COLO829 (cell line): ENCODE data around the gene SRP68.
"Not testable (repeated sequence)": the region's sequence is repeated elsewhere in the genome, so short reads cannot be mapped to it uniquely, and the experiment has no call there.

Experiments
- DNase-seq: peaks from one replicate; pipeline ENCODE4 v3.0.0; 2012; ENCODE audit warnings: low spot score

The SRP68 gene

DNA sequence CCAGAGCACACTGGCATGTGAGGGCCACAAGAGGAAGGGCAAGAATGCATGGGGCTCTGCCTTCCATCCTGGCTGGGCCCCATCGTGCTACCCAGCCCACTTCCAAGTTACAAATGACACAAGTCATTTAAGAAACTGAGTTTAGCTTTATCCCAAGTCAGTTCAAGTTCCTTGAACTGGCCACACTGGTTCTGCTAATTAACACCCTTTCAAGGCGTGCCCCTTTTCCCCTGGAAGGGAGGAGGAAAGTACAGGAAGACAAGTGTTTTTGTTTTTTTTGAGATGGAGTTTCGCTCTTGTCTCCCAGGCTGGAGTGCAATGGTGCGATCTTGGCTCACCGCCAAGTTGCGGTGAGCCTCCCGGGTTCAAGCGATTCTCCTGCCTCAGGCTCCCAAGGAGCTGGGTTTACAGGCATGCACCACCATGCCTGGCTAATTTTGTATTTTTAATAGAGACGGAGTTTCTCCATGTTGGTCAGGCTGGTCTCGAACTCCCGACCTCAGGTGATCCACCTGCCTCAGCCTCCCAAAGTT, 27.8 kb downstream of the SRP68 start:
- not testable (repeated sequence) for DNase-seq

GRCh38 chr17:76042868-76043267, 29.4 kb downstream of the SRP68 start:
- DNase-seq: not testable (repeated sequence)

DNA sequence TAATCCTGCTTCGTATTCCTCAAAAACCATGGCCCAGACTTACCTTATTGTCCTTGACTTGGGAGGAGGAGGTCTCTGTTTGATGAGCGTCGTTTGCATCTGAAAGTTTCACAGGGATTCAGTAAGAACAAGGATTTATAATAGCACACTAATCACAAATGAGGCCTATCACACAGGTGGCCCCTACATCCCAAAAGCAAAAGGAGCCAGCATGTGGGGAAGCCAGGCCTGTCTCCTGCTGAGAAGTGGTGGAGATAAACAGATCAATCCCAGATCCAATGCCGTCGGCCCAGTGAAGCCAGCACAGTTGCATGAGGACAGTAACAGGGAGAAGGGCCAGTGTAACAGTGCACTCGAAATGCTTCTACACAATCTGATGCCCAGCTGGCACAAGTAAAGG, 31.9 kb downstream of the SRP68 start:
- DNase-seq: no peak

DNA sequence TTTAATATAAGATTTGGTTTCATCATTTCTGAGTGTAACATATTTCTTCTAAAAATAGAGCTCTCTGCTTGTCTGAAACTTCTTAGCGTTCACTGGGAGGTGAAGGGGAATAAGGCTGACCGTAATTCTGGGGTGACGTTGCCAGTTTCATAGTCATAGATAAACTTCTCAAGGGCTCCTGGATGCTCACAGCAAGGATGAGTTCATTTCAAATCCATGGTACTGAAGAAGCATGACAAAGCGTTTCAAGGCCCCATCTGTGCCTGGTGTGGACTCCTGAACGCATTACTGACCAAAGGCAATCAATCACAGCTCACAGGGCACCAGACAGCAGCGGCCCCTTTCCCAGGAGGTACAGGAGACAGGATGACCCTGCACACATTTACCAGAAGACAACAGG, 33.2 kb downstream of the SRP68 start:
- DNase-seq: no peak

- DNase-seq: no peak
These were observed 34.3 kb downstream of the SRP68 start for GRCh38 chr17:76038050-76038449.

DNA sequence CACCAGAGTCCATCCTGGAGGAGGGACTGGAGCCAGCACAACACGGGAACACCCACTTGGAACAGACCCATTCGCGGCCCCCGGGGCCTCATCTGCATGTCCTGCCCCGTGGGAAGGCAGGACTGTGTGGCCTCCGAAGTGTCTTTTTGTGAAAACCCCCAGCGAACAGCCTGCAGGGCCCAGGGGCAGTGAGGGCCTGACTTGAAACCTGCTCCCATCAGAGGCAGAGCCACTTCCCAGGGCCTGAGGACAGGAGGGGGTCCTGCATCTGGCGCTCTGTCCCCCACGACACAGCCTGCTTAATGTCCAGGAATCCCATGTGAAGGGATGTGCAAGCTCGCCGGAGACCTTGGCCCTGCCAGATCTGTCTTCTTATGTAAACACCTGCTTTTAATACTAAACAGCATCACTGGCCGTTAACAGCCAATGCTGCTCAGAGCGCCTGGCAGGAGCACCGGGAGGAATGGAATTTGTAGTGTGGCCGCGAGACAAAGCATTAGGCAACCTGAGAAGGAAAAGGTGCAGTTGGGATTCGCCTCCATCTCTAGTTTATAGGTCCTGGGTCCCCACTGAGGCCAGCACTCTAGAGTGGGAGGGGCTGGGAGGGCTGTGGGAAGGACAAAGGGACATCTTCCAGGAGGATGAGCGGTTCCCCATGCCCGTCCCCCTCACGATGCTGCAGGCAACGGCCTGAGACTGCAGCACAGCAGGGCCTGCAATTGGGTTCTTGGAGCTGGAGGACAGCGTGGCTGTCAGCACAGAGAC, 35.6 kb downstream of the SRP68 start:
- no peak for DNase-seq

- DNase-seq: no peak
These were observed 37.6 kb downstream of the SRP68 start for GRCh38 chr17:76034428-76035350.

- DNase-seq: no peak
These were observed 39.2 kb downstream of the SRP68 start for GRCh38 chr17:76033139-76033538.

GRCh38 chr17:76032780-76033108, 39.6 kb downstream of the SRP68 start:
- no peak for DNase-seq

GRCh38 chr17:76032073-76032779, 40.1 kb downstream of the SRP68 start:
- no peak for DNase-seq

DNA sequence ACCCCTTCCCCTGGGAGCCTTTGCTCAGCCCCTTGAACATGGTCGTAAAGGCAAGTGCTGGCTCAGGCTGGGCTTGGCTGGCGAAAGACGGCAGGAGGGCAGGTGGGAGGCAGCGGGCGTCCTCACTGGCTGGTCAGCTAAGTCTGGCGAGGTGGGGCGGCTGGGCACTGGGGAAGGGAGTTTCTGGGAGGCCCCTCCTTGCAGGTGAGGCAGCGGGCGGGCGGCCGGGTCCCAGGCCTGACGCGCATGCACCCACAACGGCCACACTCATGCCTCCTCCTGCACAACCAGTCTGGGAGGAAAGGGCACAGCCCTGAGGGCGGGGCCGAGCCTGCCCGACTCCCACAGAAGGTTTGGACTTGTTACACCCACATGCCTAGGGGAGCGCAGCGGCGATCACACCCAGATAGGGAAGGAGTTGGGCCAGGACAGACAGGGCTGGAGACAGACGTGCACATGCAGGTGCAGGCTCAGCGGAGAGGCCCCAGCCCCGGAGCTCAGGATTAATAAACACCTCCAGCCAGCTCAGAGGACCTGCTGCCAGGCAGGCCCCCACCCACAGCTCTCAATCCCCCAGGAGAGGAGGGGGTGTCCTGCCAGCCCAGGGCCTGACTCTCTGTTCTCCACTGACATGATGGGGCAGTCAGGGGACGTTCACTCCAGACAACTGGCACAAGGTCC, 45.0 kb downstream of the SRP68 start, which contains the start of gene EVPL:
Gene EVPL, minus strand, starts transcription at position 148 of the 681 bp plus-strand sequence. Its CDS starts 108 bp downstream, at position 40.
- no peak for DNase-seq

DNA sequence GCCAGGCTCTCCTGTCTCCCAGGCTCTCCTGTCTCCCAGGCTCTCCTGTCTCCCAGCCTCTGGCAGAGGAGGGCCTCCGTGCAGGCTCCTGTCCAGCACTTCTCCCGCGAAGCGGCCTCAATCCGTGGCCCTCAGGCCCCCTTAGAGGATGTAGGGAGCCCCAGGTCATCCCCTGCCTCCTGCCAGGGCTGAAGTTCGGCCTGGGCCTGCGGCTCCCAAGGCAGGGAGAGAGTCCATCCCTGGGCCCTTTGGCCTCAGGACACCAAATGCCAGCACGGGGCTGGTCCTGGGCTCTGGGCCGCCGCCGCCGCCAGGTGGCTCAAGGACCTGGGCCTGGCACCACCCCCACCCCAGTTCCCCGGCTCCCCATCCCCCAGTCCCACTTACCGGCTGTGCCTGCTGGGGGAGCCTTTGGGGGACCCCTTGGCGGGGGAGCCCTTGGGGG, 45.6 kb downstream of the SRP68 start:
- DNase-seq: no peak

DNA sequence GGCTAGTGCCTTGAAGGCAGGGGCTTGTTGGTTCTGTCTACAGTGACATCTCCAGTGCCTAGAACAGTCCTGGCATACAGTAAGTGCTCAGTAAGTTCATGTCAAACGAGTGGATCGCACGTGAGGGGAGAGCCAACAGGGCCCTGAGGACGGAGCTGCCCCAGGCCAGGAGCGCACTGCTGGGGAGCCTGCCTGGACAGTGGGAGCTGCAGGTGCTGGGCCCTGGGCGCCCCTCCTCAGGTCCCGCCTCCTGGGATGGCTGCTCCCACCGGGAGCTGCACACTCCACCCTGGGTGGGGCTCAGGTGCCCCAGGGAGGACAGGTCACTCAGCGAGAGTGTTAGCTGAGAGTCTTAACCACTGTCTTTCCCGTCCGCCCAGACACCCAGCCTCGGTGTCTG, 47.0 kb downstream of the SRP68 start:
- no peak for DNase-seq

DNA sequence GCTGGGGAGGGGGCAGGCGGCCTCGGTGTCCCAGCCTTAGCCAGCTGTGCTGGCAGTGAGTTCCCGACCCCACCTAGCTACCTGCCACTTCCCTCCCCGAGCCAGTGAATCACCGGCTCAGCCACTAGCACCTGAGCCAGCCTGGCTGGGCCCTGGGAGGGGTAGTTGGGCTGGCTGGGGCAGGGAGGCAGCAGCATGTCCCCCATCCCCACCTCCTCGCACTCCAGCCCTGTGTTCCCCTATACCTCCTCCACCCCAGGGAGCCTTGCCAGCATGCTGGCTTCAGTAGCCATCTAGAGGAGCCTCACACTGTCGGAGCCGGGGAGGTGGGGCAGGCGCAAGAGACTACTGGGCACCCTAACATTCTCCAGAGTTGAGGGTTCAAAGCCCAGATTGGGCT, 48.0 kb downstream of the SRP68 start:
- DNase-seq: no peak

DNA sequence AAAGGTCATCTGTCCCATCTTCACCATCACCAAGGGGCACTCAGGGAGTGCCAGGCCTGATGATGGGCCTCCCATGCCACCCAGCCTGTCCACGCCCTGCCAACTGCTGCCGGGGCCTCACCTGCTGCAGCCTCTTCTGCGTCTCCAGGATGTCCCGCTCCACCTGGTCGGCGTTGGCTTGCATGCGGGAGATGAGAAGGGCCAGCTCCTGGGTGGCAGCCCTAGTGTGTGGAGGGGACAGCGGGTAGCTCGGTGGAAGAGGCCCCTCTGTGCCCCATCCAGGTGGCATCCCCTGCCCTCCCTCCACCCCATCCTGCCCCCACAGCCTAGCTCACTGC, 48.4 kb downstream of the SRP68 start:
- no peak for DNase-seq

GRCh38 chr17:76022973-76023899, 49.1 kb downstream of the SRP68 start:
- no peak for DNase-seq

DNA sequence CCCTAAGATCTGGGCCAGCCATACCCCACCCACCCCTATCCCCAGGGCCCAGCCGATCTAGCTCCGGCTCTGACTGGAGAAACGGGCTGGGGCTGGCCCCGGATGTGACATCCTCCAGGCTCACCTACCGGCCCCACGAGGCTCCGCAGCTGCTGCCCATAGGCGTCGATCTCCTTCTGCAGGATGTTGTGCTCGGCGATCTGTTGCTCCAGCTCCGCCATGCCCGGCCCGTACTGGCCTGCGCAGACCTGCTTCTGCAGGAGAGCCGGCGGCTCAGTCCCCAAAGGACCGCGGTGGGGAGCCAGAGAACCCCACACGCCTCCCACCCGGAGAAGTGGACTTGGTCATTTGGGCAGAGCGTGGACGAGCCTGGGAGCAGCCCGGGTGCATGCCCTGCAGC, 50.0 kb downstream of the SRP68 start:
- DNase-seq: no peak

DNA sequence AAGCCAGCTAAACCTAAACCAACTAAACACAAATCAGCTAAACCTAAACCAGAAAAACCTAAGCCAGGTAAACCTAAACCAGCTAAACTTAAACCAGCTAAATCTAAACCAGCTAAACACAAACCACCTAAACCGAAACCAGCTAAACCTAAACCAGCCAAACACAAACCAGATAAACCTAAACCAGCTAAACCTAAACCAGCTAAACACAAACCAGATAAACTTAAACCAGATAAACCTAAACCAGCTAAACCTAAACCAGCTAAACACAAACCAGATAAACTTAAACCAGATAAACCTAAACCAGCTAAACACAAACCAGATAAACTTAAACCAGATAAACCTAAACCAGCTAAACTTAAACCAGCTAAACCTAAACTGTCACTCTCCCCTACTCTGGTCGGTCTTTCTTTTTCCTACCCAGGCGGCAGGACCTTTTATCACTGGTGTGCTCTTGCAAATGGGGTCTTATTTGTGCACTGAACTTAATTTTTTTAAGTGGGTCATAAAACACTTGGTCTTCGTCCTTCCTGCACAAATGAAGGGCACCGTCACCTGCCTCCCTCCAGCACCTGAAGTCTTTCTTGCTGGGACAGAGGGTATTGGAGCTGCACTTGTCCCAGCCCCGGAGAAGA, 52.4 kb downstream of the SRP68 start:
- DNase-seq: no peak

- DNase-seq: no peak
These were observed 53.5 kb downstream of the SRP68 start for GRCh38 chr17:76018801-76019200.

DNA sequence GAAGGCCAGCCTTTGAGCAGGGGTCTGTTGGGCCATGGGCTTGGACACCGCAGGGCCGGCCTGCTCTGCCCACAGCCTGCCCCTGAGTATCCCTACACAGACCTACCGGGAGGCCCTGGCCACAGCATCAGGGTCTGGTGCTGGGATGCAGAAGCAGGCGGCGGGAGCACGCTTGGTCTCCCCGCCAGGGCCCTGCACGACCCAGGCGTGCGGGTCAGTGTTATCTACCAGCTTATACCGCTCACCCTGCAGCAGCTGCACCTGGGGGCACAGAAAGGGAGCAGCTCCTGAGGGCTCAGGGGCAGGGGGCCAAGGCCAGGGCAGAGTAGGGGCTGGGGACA, 54.0 kb downstream of the SRP68 start:
- no peak for DNase-seq
